ENCODE measurements around the gene IDNK. TPM values are rescaled to one million over a fixed set of nuclear protein-coding genes. Genes with fewer than 3 reads are reported as not detected.
"Not testable (repeated sequence)": the region's sequence is repeated elsewhere in the genome, so short reads cannot be mapped to it uniquely, and the experiment has no call there.

Gene IDNK
- polyA plus RNA-seq, 1 donor, result 12.9 TPM

GRCh38 chr9:83601463-83601862 lies 21.5 kb upstream of the IDNK start:
- Histone ChIP-seq H3K4me3 (ENCODE audit: low read length) (no peak overlapping the region), H3K27me3 (ENCODE audit: control insufficient read depth, insufficient read depth, low read length) (no peaks in the 10 kb centered on the region)

GRCh38 chr9:83607620-83608019 lies 15.3 kb upstream of the IDNK start:
- H3K27ac ChIP-seq (ENCODE audit: low read length); H3K36me3 ChIP-seq (ENCODE audit: control insufficient read depth, insufficient read depth, low read length); H3K27me3 ChIP-seq (ENCODE audit: control insufficient read depth, insufficient read depth, low read length); H3K4me3 ChIP-seq (ENCODE audit: low read length); DNase-seq; H3K4me1 ChIP-seq (ENCODE audit: control insufficient read depth, insufficient read depth, low read length); H3K9me3 ChIP-seq (ENCODE audit: control insufficient read depth, low read depth, low read length): not testable (repeated sequence)
- WGBS (ENCODE audit: insufficient coverage, low lambda C conversion rate), result no CpG with 5 or more reads among the region's 3 CpGs

More at GRCh38 chr9:83601463-83601862, 21.5 kb upstream of the IDNK start:
- WGBS (ENCODE audit: insufficient coverage, low lambda C conversion rate), result 80% methylated on average over 1 of the region's 2 CpGs
- Histone ChIP-seq H3K9me3 (ENCODE audit: control insufficient read depth, low read depth, low read length) (no peaks in the 10 kb centered on the region), H3K36me3 (ENCODE audit: control insufficient read depth, insufficient read depth, low read length) (no peaks in the 10 kb centered on the region), H3K27ac (ENCODE audit: low read length) (no peak overlapping the region), H3K4me1 (ENCODE audit: control insufficient read depth, insufficient read depth, low read length) (peaks cover 14% of the 10 kb centered on the region)
- DNase-seq, result no peak

- not testable (repeated sequence) for DNase-seq; H3K27ac ChIP-seq (ENCODE audit: low read length); H3K4me1 ChIP-seq (ENCODE audit: control insufficient read depth, insufficient read depth, low read length); H3K9me3 ChIP-seq (ENCODE audit: control insufficient read depth, low read depth, low read length); H3K4me3 ChIP-seq (ENCODE audit: low read length); H3K27me3 ChIP-seq (ENCODE audit: control insufficient read depth, insufficient read depth, low read length); H3K36me3 ChIP-seq (ENCODE audit: control insufficient read depth, insufficient read depth, low read length)
- WGBS (ENCODE audit: insufficient coverage, low lambda C conversion rate), result no CpG with 5 or more reads among the region's 3 CpGs
These were observed 9.6 kb upstream of the IDNK start for GRCh38 chr9:83613298-83613697.

- Histone ChIP-seq H3K4me1 (ENCODE audit: control insufficient read depth, insufficient read depth, low read length) (peaks cover 5% of the 10 kb centered on the region), H3K9me3 (ENCODE audit: control insufficient read depth, low read depth, low read length) (no peaks in the 10 kb centered on the region), H3K4me3 (ENCODE audit: low read length) (no peak overlapping the region), H3K36me3 (ENCODE audit: control insufficient read depth, insufficient read depth, low read length) (no peaks in the 10 kb centered on the region), H3K27ac (ENCODE audit: low read length) (no peak overlapping the region), H3K27me3 (ENCODE audit: control insufficient read depth, insufficient read depth, low read length) (no peaks in the 10 kb centered on the region)
- WGBS (ENCODE audit: insufficient coverage, low lambda C conversion rate), result 60% methylated on average over 1 of the region's 1 CpG
- no peak for DNase-seq
These were observed 5.6 kb upstream of the IDNK start for GRCh38 chr9:83617299-83617698.

GRCh38 chr9:83620841-83621636 lies 1.9 kb upstream of the IDNK start:
- no peaks in the 10 kb centered on the region for H3K27me3 ChIP-seq (ENCODE audit: control insufficient read depth, insufficient read depth, low read length)
- H3K9me3 ChIP-seq (ENCODE audit: control insufficient read depth, low read depth, low read length), result no peaks in the 10 kb centered on the region
- DNase-seq, result peak; percentile 64 to 85
- H3K4me3 ChIP-seq (ENCODE audit: low read length), result no peak overlapping the region
- 7% methylated on average over 3 of the region's 7 CpGs for WGBS (ENCODE audit: insufficient coverage, low lambda C conversion rate)
- H3K4me1 ChIP-seq (ENCODE audit: control insufficient read depth, insufficient read depth, low read length), result peaks cover 28% of the 10 kb centered on the region
- H3K27ac ChIP-seq (ENCODE audit: low read length), result peak overlapping the region; percentile 32
- no peaks in the 10 kb centered on the region for H3K36me3 ChIP-seq (ENCODE audit: control insufficient read depth, insufficient read depth, low read length)

GRCh38 chr9:83622433-83622938 lies 457 bp upstream of the IDNK start:
- no peak for DNase-seq
- H3K27ac ChIP-seq (ENCODE audit: low read length), result peak overlapping the region; percentile 96
- H3K4me1 ChIP-seq (ENCODE audit: control insufficient read depth, insufficient read depth, low read length), result peaks cover 28% of the 10 kb centered on the region
- H3K36me3 ChIP-seq (ENCODE audit: control insufficient read depth, insufficient read depth, low read length), result peaks cover 8% of the 10 kb centered on the region
- no peaks in the 10 kb centered on the region for H3K9me3 ChIP-seq (ENCODE audit: control insufficient read depth, low read depth, low read length)
- H3K27me3 ChIP-seq (ENCODE audit: control insufficient read depth, insufficient read depth, low read length), result no peaks in the 10 kb centered on the region
- H3K4me3 ChIP-seq (ENCODE audit: low read length), result peak overlapping the region; percentile 56
- no CpG with 5 or more reads among the region's 21 CpGs for WGBS (ENCODE audit: insufficient coverage, low lambda C conversion rate)

- Histone ChIP-seq H3K36me3 (ENCODE audit: control insufficient read depth, insufficient read depth, low read length) (peaks cover 8% of the 10 kb centered on the region), H3K9me3 (ENCODE audit: control insufficient read depth, low read depth, low read length) (no peaks in the 10 kb centered on the region), H3K27me3 (ENCODE audit: control insufficient read depth, insufficient read depth, low read length) (no peaks in the 10 kb centered on the region), H3K4me1 (ENCODE audit: control insufficient read depth, insufficient read depth, low read length) (peaks cover 30% of the 10 kb centered on the region), H3K4me3 (ENCODE audit: low read length) (peak overlapping the region; percentile 56), H3K27ac (ENCODE audit: low read length) (peak overlapping the region; percentile 96)
- WGBS (ENCODE audit: insufficient coverage, low lambda C conversion rate), result 40% methylated on average over 1 of the region's 5 CpGs
- peak; percentile 37 to 85 for DNase-seq
These were observed 735 bp downstream of the IDNK start for GRCh38 chr9:83623679-83624076.

GRCh38 chr9:83625178-83625577 lies 2.2 kb downstream of the IDNK start:
- no peaks in the 10 kb centered on the region for H3K27me3 ChIP-seq (ENCODE audit: control insufficient read depth, insufficient read depth, low read length)
- no peaks in the 10 kb centered on the region for H3K9me3 ChIP-seq (ENCODE audit: control insufficient read depth, low read depth, low read length)
- no peak overlapping the region for H3K4me3 ChIP-seq (ENCODE audit: low read length)
- peak overlapping the region; percentile 59 for H3K27ac ChIP-seq (ENCODE audit: low read length)
- peak; percentile 54 to 81 for DNase-seq
- H3K36me3 ChIP-seq (ENCODE audit: control insufficient read depth, insufficient read depth, low read length), result peaks cover 8% of the 10 kb centered on the region
- WGBS (ENCODE audit: insufficient coverage, low lambda C conversion rate), result 100% methylated on average over 1 of the region's 3 CpGs
- H3K4me1 ChIP-seq (ENCODE audit: control insufficient read depth, insufficient read depth, low read length), result peaks cover 44% of the 10 kb centered on the region

- Histone ChIP-seq H3K27ac (ENCODE audit: low read length) (no peak overlapping the region), H3K4me3 (ENCODE audit: low read length) (no peak overlapping the region)
- no CpG with 5 or more reads among the region's 5 CpGs for WGBS (ENCODE audit: insufficient coverage, low lambda C conversion rate)
These were observed 5.6 kb downstream of the IDNK start for GRCh38 chr9:83628540-83628939.

GRCh38 chr9:83629433-83630104 lies 6.6 kb downstream of the IDNK start:
- Histone ChIP-seq H3K27ac (ENCODE audit: low read length) (peak overlapping the region; percentile 19), H3K9me3 (ENCODE audit: control insufficient read depth, low read depth, low read length) (no peaks in the 10 kb centered on the region), H3K4me1 (ENCODE audit: control insufficient read depth, insufficient read depth, low read length) (peaks cover 26% of the 10 kb centered on the region), H3K27me3 (ENCODE audit: control insufficient read depth, insufficient read depth, low read length) (no peaks in the 10 kb centered on the region), H3K4me3 (ENCODE audit: low read length) (no peak overlapping the region), H3K36me3 (ENCODE audit: control insufficient read depth, insufficient read depth, low read length) (peaks cover 8% of the 10 kb centered on the region)
- 40% methylated on average over 1 of the region's 7 CpGs for WGBS (ENCODE audit: insufficient coverage, low lambda C conversion rate)
- peak; percentile 58 to 83 for DNase-seq

More at GRCh38 chr9:83628540-83628939, 5.6 kb downstream of the IDNK start:
- peaks cover 36% of the 10 kb centered on the region for H3K4me1 ChIP-seq (ENCODE audit: control insufficient read depth, insufficient read depth, low read length)
- no peak for DNase-seq
- no peaks in the 10 kb centered on the region for H3K9me3 ChIP-seq (ENCODE audit: control insufficient read depth, low read depth, low read length)
- no peaks in the 10 kb centered on the region for H3K27me3 ChIP-seq (ENCODE audit: control insufficient read depth, insufficient read depth, low read length)
- peaks cover 8% of the 10 kb centered on the region for H3K36me3 ChIP-seq (ENCODE audit: control insufficient read depth, insufficient read depth, low read length)
